GM23338 (cell line): ENCODE data around the gene NANS.

Experiments
- CTCF ChIP-seq, 2 experiments: fragments of 200-600 bp in 1 of 2; sonication (generic) in 1 of 2; conservative IDR thresholded peaks; 2 replicates each; pipeline versions ENCODE4 v1.5.1 to v1.6.1; 2016 to 2017; ENCODE audit warnings: antibody characterized with exemption in 2 of 2, low read depth in 2 of 2, mild to moderate bottlenecking in 2 of 2, moderate library complexity in 1 of 2
- POLR2AphosphoS5 ChIP-seq: IDR thresholded peaks from 2 replicates; pipeline ENCODE4 v1.6.1; 2016; ENCODE audit warnings: antibody characterized with exemption, low read depth

GRCh38 chr9:98118640-98119601, 62.4 kb downstream of the NANS start, which contains the start of gene TRIM14:
- TF ChIP-seq CTCF (conservative IDR thresholded peaks at IDR 0.05; ENCODE audit: low read depth in 2 of 2) (peak in 1 of 2 experiments; percentile 52; a peak in 2 of 4 replicates), POLR2AphosphoS5 (peak; percentile 55)
